AG04449 (cell line): ENCODE data around the gene GLDC.

Source experiments
- CTCF ChIA-PET: fragments of 350-600 bp; formaldehyde crosslinking; extraction: SDS; loops from one replicate; lab custom pipeline; 2021; ENCODE audit warnings: antibody characterized with exemption; lab: Yijun Ruan, JAX
- POLR2A ChIA-PET: fragments of 400-600, 350-600 bp; formaldehyde crosslinking; extraction: SDS; loops from one replicate; lab custom pipeline; 2020; ENCODE audit warnings: antibody characterized with exemption, inconsistent platforms; lab: Yijun Ruan, JAX
- DNase-seq: peaks from one replicate; pipeline ENCODE4 v3.0.0-alpha.2; 2010; ENCODE audit warnings: low read depth, low spot score
- H3K4me3 ChIP-seq: 2 replicates; pipeline ENCODE4 v1.5.1; 2011; ENCODE audit warnings: low read depth, mild to moderate bottlenecking, control low read depth, low read length
- TF ChIP-seq, protein P1 (sequence below): IDR thresholded peaks from one replicate; pipeline ENCODE4 v1.5.1; 2011; ENCODE audit warnings: mild to moderate bottlenecking, moderate library complexity, low read length, control low read depth, inconsistent platforms; ENCODE audit not compliant: insufficient read depth; ENCODE audit errors: missing control alignments

The GLDC gene

DNA sequence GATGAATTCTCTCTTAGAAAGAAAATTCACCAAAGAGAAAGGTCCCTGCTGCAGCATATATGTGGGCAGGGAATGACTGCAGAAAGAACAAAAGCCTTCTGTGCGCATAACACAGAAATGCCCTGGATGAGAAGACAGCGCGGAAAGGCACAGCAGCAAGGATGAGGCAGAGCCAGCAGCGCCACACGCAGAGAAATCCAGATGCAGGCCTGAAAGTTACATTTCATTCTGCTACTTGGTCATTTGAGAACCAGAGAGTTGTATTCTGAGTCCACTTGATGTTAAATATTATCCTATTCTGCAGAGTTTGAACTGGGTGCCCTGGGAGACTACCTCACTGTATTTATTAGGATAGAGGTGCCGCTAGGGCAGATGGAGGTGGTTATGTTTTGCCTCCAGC is 68.5 kb downstream of the GLDC start:
- POLR2A ChIA-PET, result no interaction called here
- no peak overlapping the region for H3K4me3 ChIP-seq
- CTCF ChIA-PET, result interaction anchor here (1.2 to 12.0 kb wide), 6 partner anchors 8 to 222 kb away, joined by 4 to 330 read pairs (median 18); no protein-coding TSS in a partner anchor
- no peak for DNase-seq
- TF ChIP-seq, protein P1, sequence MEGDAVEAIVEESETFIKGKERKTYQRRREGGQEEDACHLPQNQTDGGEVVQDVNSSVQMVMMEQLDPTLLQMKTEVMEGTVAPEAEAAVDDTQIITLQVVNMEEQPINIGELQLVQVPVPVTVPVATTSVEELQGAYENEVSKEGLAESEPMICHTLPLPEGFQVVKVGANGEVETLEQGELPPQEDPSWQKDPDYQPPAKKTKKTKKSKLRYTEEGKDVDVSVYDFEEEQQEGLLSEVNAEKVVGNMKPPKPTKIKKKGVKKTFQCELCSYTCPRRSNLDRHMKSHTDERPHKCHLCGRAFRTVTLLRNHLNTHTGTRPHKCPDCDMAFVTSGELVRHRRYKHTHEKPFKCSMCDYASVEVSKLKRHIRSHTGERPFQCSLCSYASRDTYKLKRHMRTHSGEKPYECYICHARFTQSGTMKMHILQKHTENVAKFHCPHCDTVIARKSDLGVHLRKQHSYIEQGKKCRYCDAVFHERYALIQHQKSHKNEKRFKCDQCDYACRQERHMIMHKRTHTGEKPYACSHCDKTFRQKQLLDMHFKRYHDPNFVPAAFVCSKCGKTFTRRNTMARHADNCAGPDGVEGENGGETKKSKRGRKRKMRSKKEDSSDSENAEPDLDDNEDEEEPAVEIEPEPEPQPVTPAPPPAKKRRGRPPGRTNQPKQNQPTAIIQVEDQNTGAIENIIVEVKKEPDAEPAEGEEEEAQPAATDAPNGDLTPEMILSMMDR, result no peak

DNA sequence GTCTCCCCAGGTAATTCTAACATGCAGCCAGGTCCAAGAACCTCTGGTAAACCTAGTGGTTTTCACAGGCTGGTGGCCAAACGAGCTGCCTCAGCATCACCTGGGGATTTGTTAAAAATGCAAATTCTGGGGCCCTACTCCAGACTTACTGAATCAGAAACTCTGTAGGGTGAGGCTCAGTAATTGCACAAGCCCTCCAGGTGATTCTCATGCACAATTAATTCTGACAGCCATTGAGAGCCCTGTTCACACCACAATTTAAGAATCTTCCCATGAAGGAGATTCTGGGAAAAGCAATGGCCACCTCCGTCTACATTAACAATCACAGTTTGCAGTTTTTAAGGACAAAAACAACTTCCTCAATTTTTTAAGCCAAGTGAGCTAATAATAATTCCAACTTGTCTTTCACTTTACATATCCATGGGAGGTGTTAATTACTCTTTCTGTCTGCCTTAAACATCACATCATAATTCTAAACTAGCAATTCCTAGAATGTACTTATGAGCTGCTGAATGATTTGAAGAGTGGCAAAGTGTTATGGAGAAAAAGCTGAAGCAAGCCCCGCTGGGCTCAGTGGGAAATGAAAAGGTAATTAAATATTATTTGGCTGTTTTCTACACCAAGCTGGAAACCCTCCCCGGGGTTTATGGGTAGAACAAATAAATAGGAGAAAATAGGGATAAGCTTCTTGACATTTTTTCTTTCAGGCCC is 70.0 kb downstream of the GLDC start:
- no peak overlapping the region for H3K4me3 ChIP-seq
- DNase-seq, result no peak
- ChIA-PET CTCF (interaction anchor here (1.0 to 12.0 kb wide), 5 partner anchors 8 to 521 kb away, joined by 4 to 330 read pairs (median 4); no protein-coding TSS in a partner anchor), POLR2A (no interaction called here)
- TF ChIP-seq, protein P1, result no peak

DNA sequence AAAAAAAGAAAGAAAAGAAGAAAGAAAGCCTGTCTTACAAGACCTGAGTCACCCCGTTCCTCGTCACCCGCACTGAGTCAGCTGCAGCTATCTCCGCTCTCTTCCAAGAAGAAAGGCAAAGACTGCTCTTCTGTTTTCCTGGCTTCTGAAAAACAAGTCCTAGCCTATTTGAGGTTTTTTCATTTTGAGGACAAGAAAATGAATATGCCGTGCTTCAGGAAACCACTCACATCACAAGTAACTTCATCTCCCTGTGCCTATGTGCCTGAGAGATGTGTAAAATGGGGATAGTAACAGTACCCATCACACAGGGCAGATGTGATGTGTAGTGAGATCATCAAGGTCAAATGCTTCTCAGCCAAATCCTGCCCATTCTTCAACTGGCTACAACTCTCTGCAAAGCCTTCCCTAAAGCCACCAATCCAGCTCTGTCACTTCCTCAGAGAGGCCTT is 78.4 kb downstream of the GLDC start:
- CTCF ChIA-PET, result interaction anchor here (0.6 to 12.0 kb wide), 17 partner anchors 9 to 682 kb away, joined by 3 to 330 read pairs (median 7); partner anchors contain the start of gene UHRF2
- H3K4me3 ChIP-seq, result peak overlapping the region; percentile 31
- POLR2A ChIA-PET, result interaction anchor here (0.7 to 1.8 kb wide), 10 partner anchors 25 to 214 kb away, joined by 3 to 19 read pairs (median 3); partner anchors contain the start of genes KDM4C and UHRF2
- TF ChIP-seq, protein P1, result no peak
- DNase-seq, result peak; percentile 82

DNA sequence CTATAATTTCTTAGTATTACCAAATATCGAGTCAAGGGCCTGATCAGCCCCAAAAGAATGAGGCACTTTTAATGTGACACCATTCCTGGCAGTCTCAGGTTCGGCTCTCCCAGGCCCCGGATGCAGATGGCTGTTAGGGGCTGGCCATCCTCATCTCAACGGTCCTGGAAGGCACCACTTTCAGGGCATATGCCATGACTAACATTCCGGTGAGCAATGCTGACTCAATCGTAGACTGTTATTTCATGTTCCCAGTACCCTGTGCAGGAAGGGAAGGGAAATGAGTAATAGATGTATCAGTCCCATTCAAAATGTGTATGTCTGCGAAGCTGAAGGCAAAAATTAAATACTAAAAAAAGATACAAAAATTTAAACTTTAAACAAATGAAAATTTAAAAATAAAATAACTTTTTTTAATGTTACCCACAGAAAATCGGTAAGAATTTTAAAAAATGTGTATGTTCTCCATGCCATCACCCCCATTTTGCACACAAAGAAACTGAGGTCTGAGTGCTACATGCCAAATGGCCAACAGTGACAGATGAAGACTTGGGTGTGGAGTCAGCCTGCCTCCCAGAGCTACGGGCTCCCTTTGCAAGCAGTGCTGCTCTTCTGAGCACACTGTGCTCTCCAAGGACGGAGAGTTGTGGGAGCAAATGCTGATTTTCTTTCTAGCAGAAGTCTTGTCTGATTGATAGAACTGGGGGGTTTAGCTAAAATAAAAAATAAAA is 79.0 kb downstream of the GLDC start:
- ChIA-PET POLR2A (interaction anchor here (0.7 to 1.8 kb wide), 10 partner anchors 24 to 214 kb away, joined by 3 to 19 read pairs (median 3); partner anchors contain the start of genes KDM4C and UHRF2), CTCF (interaction anchor here (0.6 to 12.0 kb wide), 14 partner anchors 10 to 512 kb away, joined by 3 to 330 read pairs (median 8); partner anchors contain the start of gene UHRF2)
- peak; percentile 80 for DNase-seq
- peak overlapping the region; percentile 46 for H3K4me3 ChIP-seq
- TF ChIP-seq, protein P1, result no peak

DNA sequence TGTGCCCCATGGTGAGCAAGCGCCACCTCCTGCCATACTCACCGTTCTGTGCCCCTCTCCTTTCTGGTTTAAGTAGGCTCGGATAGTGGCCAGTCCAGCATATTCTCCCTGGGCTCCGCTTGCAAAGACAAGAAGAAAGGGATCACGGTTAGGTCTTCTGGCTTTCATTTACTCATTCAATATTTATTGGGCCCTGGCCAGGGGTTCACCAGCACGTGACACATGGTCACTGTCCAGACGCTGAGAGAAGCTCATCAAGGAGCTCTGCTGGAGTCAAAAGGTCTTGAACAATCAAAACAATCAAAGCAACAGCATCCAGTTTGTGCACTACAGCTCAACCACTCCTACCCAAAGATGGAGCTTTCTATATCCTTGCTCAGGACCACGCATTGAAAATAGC is 80.2 kb downstream of the GLDC start:
- ChIA-PET CTCF (interaction anchor here (0.8 to 12.0 kb wide), 3 partner anchors 12 to 211 kb away, joined by 3 to 330 read pairs (median 4); no protein-coding TSS in a partner anchor), POLR2A (no interaction called here)
- H3K4me3 ChIP-seq, result no peak overlapping the region
- no peak for DNase-seq
- TF ChIP-seq, protein P1, result no peak
